ENCODE measurements around the gene ARL8B.

Gene ARL8B

DNA sequence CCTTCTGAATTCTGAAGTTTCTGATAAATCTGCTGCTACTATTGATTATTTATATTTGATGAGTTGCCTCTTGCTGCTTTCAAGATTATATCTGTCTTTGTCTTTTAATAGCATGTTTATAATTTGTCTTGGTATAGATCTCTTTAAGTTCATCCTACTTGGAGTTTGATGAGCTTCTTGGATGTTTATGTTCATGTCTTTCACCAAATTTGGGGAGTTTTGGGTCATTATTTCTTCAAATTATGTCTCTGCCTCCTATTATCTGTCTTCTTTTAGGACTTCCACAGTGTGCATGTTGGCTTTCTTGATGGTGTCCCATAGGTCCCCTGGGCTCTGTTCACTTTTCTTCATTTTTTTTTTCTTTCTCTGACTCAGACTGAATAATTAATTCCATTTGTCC lies 33.1 kb downstream of the ARL8B start:
- in situ Hi-C loops (cut with MboI; ENCODE audit: low pct_unique_long_range_greater_than_20kb, low sequenced_read_pairs, unreplicated experiment) = no loop called here
- TF ChIP-seq, protein P1, sequence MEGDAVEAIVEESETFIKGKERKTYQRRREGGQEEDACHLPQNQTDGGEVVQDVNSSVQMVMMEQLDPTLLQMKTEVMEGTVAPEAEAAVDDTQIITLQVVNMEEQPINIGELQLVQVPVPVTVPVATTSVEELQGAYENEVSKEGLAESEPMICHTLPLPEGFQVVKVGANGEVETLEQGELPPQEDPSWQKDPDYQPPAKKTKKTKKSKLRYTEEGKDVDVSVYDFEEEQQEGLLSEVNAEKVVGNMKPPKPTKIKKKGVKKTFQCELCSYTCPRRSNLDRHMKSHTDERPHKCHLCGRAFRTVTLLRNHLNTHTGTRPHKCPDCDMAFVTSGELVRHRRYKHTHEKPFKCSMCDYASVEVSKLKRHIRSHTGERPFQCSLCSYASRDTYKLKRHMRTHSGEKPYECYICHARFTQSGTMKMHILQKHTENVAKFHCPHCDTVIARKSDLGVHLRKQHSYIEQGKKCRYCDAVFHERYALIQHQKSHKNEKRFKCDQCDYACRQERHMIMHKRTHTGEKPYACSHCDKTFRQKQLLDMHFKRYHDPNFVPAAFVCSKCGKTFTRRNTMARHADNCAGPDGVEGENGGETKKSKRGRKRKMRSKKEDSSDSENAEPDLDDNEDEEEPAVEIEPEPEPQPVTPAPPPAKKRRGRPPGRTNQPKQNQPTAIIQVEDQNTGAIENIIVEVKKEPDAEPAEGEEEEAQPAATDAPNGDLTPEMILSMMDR (IDR thresholded peaks at IDR 0.05; ENCODE audit: extremely low read depth, insufficient read depth, missing control alignments) = no peak

DNA sequence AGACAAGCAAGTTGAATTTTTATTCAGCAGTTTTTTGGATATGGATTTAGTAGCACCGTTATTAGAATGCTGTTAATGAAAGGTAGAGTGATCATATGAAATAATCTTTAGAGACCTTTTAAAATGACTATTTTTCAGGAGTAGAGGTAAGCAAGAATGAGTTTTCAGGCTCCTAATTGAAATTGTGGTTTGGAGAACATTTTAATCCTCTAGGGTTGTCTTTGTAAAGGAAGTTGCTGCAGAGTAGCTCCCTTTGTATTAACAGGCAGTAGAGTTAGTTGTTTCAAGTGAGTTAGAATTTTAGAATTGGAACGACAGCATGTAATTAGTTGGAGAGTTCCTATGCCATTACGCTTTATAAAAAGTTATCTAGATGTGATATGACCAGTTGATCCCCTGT lies 38.2 kb downstream of the ARL8B start:
- DNase-seq (ENCODE audit: low spot score) = no peak
- in situ Hi-C loops (cut with MboI; ENCODE audit: low pct_unique_long_range_greater_than_20kb, low sequenced_read_pairs, unreplicated experiment) = no loop called here
- TF ChIP-seq, protein P1 (IDR thresholded peaks at IDR 0.05; ENCODE audit: extremely low read depth, insufficient read depth, missing control alignments) = no peak

More for the DNA sequence above, 33.1 kb downstream of the ARL8B start:
- no peak for DNase-seq (ENCODE audit: low spot score)

DNA sequence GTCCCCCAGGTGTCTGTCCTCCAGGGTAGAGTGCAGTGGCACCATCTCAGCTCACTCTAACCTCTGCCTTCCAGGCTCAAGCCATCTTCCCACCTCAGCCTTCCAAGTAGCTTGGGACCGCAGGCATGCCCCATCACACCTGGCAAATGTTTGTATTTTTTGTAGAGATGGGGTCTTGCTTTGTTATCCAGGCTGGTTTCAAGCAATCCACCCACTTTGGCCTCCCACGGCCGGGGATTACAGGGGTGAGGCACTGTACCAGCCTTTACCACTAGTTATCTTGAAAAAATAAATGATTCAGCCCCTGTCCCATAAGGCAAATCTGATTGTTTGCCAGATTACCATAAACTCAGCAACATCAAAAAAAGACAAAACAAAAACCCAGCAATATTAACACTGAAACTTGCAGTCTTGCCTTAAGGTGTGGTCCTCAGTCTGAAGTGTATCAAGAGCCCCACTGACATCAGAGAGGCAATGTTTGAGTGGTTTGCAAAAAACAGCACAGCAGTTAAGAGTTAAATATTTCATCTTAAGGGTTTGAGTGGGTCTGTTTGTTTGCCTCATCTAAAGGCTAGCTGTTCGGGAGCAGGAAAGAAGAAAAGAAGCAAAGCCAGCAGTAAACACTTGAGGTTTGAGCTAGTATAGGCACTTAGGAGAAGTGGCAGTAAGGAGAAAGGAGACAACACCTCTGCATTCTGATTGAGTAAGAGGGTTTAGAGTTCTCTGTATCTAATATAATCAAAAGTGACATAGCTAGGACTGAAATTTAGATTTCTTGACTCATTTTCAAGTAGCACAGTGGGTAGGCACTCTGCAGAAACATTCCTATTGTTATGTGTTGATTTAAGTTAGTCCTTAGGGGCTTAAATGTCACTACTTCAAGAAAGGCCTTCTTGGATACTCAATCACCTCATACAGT lies 39.1 kb downstream of the ARL8B start:
- in situ Hi-C loops (cut with MboI; ENCODE audit: low pct_unique_long_range_greater_than_20kb, low sequenced_read_pairs, unreplicated experiment) = no loop called here
- TF ChIP-seq, protein P1 (IDR thresholded peaks at IDR 0.05; ENCODE audit: extremely low read depth, insufficient read depth, missing control alignments) = no peak

DNA sequence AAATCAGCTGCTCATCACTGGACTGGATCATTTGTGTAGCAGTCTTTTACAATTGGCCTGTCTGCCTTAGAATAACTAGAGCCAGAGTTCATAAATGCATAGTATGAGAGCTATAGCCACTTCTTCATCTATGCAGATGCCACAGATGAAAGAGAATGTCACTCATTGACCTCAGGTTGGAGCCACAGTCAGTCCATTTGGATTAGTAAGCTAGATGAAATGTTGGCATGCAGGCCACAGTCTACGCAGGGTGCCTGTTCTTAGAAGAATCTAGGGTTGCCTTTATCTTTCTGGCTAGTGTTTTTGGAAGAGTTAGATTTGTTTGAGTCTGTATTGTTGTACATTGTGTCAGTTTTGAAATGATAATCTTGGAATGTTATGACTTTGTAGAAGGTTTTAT lies 40.0 kb downstream of the ARL8B start:
- TF ChIP-seq, protein P1 (IDR thresholded peaks at IDR 0.05; ENCODE audit: extremely low read depth, insufficient read depth, missing control alignments) = no peak
- DNase-seq (ENCODE audit: low spot score) = no peak
- in situ Hi-C loops (cut with MboI; ENCODE audit: low pct_unique_long_range_greater_than_20kb, low sequenced_read_pairs, unreplicated experiment) = no loop called here

More for the DNA sequence above, 39.1 kb downstream of the ARL8B start:
- DNase-seq (ENCODE audit: low spot score) = no peak

DNA sequence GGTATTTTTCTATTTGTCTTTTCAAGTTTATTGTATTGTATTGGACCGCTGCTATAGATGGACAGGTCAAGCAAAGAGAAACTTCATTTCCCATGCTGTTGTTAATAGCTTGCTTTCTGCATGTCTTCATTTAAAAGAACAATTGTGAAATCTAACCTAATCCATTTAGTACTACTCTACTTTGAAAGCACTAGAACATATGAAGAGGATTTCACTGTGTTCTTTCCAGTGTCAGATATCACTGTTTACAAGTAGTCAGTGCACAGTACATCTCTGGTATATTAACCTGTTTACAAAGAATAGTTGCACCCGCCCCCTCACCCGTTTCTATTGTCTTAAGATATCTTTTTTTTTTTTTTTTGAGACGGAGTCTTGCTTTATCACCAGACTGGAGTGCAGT lies 43.6 kb downstream of the ARL8B start:
- in situ Hi-C loops (cut with MboI; ENCODE audit: low pct_unique_long_range_greater_than_20kb, low sequenced_read_pairs, unreplicated experiment) = no loop called here
- TF ChIP-seq, protein P1 (IDR thresholded peaks at IDR 0.05; ENCODE audit: extremely low read depth, insufficient read depth, missing control alignments) = no peak
- DNase-seq (ENCODE audit: low spot score) = no peak

DNA sequence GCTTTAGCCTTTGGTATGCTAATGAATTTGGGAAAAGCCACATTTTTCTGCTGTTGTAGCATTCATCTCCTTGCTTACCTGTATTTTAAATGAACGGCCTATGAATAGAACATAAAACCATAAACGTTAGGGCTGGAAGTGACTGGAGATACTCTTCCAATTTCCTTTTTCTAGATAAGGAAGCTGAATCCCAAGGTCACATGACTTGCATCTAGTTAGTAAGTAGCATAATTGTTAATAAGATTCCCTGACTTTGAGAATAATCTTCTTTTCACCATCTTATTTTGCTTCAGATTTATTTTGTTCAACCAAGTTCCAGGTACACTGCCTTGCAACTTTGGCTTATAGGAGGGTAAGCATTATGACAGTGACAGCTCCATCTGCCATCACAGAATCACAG lies 44.8 kb downstream of the ARL8B start:
- TF ChIP-seq, protein P1 (IDR thresholded peaks at IDR 0.05; ENCODE audit: extremely low read depth, insufficient read depth, missing control alignments) = no peak
- DNase-seq (ENCODE audit: low spot score) = no peak
- in situ Hi-C loops (cut with MboI; ENCODE audit: low pct_unique_long_range_greater_than_20kb, low sequenced_read_pairs, unreplicated experiment) = no loop called here
